Upper lobe of right lung (tissue), 1 donor: ENCODE measurements around the gene PSMD4. TPM values are rescaled to one million over a fixed set of nuclear protein-coding genes. Genes with fewer than 3 reads are reported as not detected.
"Not testable (repeated sequence)": the region's sequence is repeated elsewhere in the genome, so short reads cannot be mapped to it uniquely, and the experiment has no call there.

Source experiments
- ATAC-seq: fragments of 200-7000 bp; cut with Tn5 transposase; one replicate; pipeline ENCODE4 v1.9.1; 2020; ENCODE audit warnings: mild to moderate bottlenecking, moderate library complexity
- DNase-seq: peaks from one replicate; pipeline ENCODE4 v3.0.0-alpha.2; 2020
- H3K27ac ChIP-seq: fragments of 200-600 bp; one replicate; pipeline ENCODE4 v1.8.0; 2022
- H3K27me3 ChIP-seq: fragments of 200-600 bp; one replicate; pipeline ENCODE4 v1.8.0; 2022; ENCODE audit warnings: mild to moderate bottlenecking
- H3K36me3 ChIP-seq: fragments of 200-600 bp; one replicate; pipeline ENCODE4 v1.8.0; 2022
- H3K4me1 ChIP-seq: fragments of 200-600 bp; one replicate; pipeline ENCODE4 v1.8.0; 2022
- H3K4me3 ChIP-seq: fragments of 200-600 bp; one replicate; pipeline ENCODE4 v1.8.0; 2022; ENCODE audit warnings: mild to moderate bottlenecking
- H3K9me3 ChIP-seq: fragments of 200-600 bp; one replicate; pipeline ENCODE4 v1.8.0; 2022
- intact Hi-C: fragments of 100-400 bp; cut with DNase I; formaldehyde crosslinking; loops from one replicate; pipeline ENCODE4 v1.11.0; 2022
- total RNA-seq: library from RNA; stranded (reverse); fragmentation: NEBNext Ultra II Directional; extraction: Animal tissue kit (Norgen Biotek cat#: 25700); gene quantifications from one replicate; pipeline ENCODE4 v1.2.1, GENCODE V29; 2021
- TF ChIP-seq, protein P1 (sequence below): fragments of 200-600 bp; IDR thresholded peaks from one replicate; pipeline ENCODE4 v1.8.0; 2022; ENCODE audit warnings: antibody characterized with exemption
- donor health status: DM: no; HTN: yes; CAD: no; lungs with severe emphysema.

Gene PSMD4
- total RNA-seq, 1 donor from 2014 or later: 112 TPM

DNA sequence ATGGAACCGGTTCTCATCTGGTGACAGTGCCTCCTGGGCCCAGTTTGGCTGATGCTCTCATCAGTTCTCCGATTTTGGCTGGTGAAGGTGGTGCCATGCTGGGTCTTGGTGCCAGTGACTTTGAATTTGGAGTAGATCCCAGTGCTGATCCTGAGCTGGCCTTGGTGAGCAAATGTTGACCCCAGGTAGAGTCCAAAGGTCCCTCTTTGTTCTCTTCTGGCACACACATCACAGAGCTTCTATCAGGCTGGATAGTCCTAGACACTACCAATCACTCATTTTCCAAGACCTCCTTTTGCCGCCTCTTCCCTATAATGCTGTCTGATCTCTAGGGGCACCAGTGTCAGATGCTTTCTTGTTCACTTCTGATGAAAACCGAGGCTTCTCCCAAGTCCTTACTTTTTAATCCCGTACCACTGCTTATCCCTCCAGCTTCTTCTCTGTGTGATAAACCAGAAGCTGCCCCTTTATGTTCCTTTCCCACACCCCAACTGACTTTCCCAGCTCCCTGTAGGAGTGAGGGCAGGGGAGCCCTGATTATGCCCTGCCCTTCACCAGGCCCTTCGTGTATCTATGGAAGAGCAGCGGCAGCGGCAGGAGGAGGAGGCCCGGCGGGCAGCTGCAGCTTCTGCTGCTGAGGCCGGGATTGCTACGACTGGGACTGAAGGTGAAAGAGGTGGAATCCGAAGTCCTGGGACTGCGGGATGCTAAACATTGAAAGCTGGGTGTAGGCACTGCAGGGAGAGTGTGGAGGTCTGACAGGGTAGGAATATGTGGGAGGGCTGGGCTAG lies 11.1 kb downstream of the PSMD4 start:
- H3K36me3 ChIP-seq: peaks cover 68% of the 10 kb centered on the region
- no peaks in the 10 kb centered on the region for H3K9me3 ChIP-seq
- no peak for DNase-seq
- ATAC-seq: no peak
- no peak overlapping the region for H3K4me3 ChIP-seq
- TF ChIP-seq, protein P1, sequence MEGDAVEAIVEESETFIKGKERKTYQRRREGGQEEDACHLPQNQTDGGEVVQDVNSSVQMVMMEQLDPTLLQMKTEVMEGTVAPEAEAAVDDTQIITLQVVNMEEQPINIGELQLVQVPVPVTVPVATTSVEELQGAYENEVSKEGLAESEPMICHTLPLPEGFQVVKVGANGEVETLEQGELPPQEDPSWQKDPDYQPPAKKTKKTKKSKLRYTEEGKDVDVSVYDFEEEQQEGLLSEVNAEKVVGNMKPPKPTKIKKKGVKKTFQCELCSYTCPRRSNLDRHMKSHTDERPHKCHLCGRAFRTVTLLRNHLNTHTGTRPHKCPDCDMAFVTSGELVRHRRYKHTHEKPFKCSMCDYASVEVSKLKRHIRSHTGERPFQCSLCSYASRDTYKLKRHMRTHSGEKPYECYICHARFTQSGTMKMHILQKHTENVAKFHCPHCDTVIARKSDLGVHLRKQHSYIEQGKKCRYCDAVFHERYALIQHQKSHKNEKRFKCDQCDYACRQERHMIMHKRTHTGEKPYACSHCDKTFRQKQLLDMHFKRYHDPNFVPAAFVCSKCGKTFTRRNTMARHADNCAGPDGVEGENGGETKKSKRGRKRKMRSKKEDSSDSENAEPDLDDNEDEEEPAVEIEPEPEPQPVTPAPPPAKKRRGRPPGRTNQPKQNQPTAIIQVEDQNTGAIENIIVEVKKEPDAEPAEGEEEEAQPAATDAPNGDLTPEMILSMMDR: no peak
- no peaks in the 10 kb centered on the region for H3K4me1 ChIP-seq
- no peak overlapping the region for H3K27ac ChIP-seq
- intact Hi-C loops: no loop called here
- H3K27me3 ChIP-seq: no peaks in the 10 kb centered on the region

DNA sequence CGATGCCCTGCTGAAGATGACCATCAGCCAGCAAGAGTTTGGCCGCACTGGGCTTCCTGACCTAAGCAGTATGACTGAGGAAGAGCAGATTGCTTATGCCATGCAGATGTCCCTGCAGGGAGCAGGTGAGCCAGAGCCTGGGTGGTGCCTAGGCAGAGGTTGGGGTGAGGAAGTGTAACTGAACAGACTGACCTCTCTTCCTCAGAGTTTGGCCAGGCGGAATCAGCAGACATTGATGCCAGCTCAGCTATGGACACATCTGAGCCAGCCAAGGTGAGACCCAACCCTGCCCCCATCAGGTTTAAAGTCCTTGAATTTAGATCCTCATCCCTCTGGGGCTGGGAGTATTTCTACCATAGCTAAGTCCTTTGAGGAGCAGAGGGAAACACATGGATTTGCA lies 11.8 kb downstream of the PSMD4 start:
- ATAC-seq (no peak), DNase-seq (no peak)
- H3K9me3 ChIP-seq: no peaks in the 10 kb centered on the region
- intact Hi-C loops: no loop called here
- H3K4me1 ChIP-seq: no peaks in the 10 kb centered on the region
- no peaks in the 10 kb centered on the region for H3K27me3 ChIP-seq
- H3K27ac ChIP-seq: no peak overlapping the region
- TF ChIP-seq, protein P1: no peak
- H3K36me3 ChIP-seq: peaks cover 68% of the 10 kb centered on the region
- no peak overlapping the region for H3K4me3 ChIP-seq

DNA sequence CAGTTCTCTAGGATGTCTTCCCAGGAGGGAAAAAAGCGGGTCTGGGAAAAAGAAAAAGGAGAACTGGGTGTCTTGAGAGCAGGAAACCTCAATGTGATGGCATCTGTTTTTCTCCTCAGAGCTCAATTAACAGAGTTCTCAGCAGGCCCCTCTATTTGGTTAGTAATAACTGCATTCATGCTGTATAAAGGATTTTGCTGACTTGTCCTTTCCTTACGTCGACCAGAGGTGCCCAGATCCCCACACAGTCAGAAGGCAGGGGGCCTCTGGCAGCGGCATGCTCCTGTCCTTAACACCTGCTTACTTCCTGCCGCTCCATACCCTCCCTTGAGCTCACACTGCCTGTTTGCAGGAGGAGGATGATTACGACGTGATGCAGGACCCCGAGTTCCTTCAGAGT lies 12.3 kb downstream of the PSMD4 start:
- no peaks in the 10 kb centered on the region for H3K27me3 ChIP-seq
- H3K4me3 ChIP-seq: no peak overlapping the region
- intact Hi-C loops: no loop called here
- ATAC-seq: no peak
- no peak for DNase-seq
- no peaks in the 10 kb centered on the region for H3K9me3 ChIP-seq
- no peak overlapping the region for H3K27ac ChIP-seq
- H3K4me1 ChIP-seq: no peaks in the 10 kb centered on the region
- TF ChIP-seq, protein P1: no peak
- H3K36me3 ChIP-seq: peaks cover 68% of the 10 kb centered on the region

DNA sequence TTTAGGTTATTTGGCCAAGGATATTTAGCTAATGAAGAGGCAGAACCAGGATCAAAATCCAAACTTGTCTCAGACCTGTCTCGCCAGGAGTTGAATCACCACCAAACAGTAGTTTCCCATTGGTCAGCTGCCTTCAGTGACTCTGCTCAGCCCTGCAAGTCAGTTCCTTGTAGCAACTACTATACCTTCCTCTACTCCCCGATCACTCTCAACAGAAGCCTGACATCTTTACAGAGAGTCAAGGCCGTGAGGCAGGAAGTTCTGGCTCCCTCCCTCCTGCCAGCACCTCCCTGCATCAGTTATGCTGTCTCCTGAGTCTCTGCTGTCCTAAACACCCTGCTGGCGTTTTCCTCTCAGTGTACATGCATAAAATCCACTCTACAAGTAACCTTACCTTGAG lies 13.2 kb downstream of the PSMD4 start:
- Histone ChIP-seq H3K27ac (no peak overlapping the region), H3K9me3 (no peaks in the 10 kb centered on the region), H3K4me1 (no peaks in the 10 kb centered on the region), H3K4me3 (no peak overlapping the region), H3K36me3 (peaks cover 59% of the 10 kb centered on the region), H3K27me3 (no peaks in the 10 kb centered on the region)
- TF ChIP-seq, protein P1: no peak
- intact Hi-C loops: no loop called here
- ATAC-seq: no peak
- DNase-seq: no peak

DNA sequence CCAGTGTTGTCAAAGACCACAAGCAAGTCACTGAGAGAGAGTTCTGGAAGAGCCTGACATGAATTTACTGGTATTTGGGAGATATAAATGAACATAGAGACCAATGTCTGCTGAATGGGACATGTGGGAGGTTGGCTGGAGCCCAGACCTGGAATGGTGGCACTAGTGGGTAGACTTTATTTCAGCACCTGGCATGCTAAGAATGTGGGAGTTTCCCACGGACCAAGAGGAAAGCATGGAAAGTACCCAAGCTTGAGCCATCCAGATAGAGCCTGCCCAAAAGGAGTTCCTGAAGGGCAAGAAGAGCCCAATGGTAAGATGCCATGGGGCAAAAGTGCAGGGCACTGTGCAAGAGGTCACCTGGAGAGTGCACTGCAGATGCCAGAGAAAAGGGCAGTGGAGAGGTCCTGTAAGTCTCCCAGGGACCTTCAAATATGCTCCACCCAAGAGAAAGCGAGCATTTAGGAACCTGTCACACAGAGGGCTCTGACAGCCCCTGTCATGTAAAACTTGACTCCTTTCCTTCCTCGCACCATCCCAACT lies 19.5 kb downstream of the PSMD4 start:
- peaks cover under 1% of the 10 kb centered on the region for H3K36me3 ChIP-seq
- intact Hi-C loops: no loop called here
- no peaks in the 10 kb centered on the region for H3K27me3 ChIP-seq
- H3K9me3 ChIP-seq: no peaks in the 10 kb centered on the region
- TF ChIP-seq, protein P1: no peak
- no peaks in the 10 kb centered on the region for H3K4me1 ChIP-seq
- H3K4me3 ChIP-seq: no peak overlapping the region
- H3K27ac ChIP-seq: no peak overlapping the region
- no peak for ATAC-seq
- no peak for DNase-seq

DNA sequence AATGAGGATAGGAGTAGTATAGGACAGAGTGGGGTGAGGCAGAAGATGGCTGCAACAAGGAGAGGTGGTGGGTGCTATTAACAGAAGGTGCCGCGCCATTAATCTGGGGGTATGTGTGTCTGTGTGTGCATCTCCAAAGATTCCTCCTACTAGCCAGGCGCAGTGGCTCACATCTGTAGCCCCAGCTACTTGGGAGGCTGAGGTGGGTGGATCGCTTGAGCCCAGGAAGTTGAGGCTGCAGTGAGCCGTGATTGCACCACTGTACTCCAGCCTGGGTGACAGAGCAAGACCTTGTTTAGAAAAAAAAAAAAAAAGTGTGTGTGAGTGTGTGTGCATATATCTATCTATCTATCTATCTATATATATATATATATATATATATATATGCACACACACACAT lies 20.8 kb downstream of the PSMD4 start:
- H3K9me3 ChIP-seq, H3K27ac ChIP-seq, H3K4me1 ChIP-seq, H3K36me3 ChIP-seq, H3K27me3 ChIP-seq, H3K4me3 ChIP-seq, DNase-seq, intact Hi-C loops: not testable (repeated sequence)
- ATAC-seq: peak; percentile 38
